HS-5 (cell line): ENCODE data around the gene CFAP97.
"Not testable (repeated sequence)": the region's sequence is repeated elsewhere in the genome, so short reads cannot be mapped to it uniquely, and the experiment has no call there.

Source experiments
- DNase-seq: peaks from one replicate; pipeline ENCODE4 v3.0.0-alpha.2; 2012; ENCODE audit warnings: low read depth

The CFAP97 gene

GRCh38 chr4:185139736-185140135 lies 64.1 kb downstream of the CFAP97 start:
- no peak for DNase-seq

DNA sequence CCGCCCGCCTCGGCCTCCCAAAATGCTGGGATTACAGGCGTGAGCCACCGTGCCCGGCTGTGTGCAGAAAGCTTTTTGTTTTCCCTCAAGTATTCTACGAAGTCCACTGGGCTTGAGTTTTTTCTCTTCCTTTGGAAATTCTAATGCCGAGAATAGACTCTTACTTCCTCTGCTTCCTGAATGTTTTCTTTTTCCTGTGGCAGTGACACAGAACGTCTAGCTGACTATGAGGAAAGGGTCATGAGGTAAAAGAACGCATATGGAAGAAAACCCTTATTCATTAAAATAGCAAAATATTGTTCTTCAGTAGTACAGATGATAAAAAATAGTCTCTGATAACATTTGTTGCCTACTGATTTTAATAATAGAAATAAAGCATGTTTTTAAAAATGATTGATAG lies 65.6 kb downstream of the CFAP97 start:
- no peak for DNase-seq

- no peak for DNase-seq
These were observed 66.4 kb downstream of the CFAP97 start for GRCh38 chr4:185137233-185137925.

- DNase-seq = peak; percentile 23
These were observed 69.4 kb downstream of the CFAP97 start for GRCh38 chr4:185134307-185134869.

DNA sequence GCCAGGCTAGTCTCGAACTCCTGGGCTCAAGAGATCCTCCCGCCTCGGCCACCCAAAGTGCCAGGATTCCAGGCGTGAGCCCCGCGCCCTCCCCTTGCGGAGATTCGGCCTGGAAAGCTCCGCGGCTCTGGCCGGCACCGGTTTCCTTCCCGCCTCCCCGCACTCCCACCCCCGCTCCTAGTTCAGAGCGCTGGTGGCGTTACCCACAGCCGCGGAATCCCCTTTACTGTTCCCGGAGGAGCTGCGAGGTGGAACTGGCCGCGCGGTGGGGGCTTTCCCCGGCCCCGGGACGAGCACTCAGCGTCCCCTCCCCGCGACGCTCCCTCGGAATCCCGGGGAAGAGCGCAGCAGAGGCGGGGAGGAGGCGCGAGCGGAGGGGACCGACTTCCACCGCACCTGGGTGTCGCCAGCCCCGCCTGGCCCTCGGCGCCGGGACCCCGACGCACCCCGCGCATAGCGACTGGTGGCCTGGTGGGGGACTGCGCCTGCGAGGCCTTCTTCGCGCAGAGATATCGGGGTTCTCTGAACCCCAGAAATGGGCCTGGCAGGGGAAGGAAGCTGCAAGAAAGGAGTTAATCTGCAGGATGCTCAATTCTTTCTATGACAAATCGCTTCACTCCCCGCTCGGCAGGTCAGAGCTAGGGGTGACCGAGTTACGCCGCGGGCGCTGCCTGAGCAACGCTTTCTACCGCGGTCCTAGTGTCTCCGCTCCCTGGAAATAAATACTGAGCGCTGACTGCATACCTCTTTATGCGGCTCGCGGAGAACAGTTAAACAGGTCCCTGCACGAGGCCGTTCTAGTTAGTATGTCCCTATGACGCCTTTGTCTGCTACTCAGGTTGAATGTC lies 75.3 kb downstream of the CFAP97 start:
- no peak for DNase-seq

- no peak for DNase-seq
These were observed 76.5 kb downstream of the CFAP97 start for GRCh38 chr4:185127021-185127925.

GRCh38 chr4:185124006-185124405 lies 79.8 kb downstream of the CFAP97 start:
- DNase-seq = no peak

DNA sequence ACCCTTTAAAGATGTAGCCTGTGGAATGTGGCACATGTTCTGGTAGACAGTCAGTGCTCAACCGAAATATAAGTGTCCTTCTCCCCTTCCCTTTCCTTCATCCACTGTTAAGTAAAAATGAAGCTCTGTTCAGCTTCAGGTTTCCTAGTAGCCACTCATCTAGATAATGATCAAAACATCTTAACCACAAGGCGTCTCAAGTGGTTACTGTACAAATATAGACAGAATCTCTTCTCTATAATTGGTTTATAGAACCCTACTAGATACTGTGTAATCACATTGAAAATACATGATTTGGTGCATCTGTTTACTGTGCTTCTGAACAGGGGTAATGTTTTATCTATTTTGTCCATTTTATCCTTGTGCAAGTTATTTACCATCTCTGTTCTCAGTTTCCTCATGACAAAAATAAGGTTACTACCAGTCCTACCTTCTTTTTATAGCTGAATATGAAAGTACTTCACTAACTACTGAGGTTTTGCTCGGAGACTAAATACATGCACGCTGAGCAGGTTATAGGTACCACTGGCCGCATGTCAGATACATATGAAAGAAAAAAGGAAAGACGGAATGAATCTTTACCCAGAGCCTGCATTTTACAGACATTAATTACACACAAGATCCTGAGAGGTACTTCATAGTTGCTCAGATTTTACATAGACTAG lies 81.0 kb downstream of the CFAP97 start:
- DNase-seq = no peak

- no peak for DNase-seq
These were observed 83.2 kb downstream of the CFAP97 start for GRCh38 chr4:185120631-185120946.

DNA sequence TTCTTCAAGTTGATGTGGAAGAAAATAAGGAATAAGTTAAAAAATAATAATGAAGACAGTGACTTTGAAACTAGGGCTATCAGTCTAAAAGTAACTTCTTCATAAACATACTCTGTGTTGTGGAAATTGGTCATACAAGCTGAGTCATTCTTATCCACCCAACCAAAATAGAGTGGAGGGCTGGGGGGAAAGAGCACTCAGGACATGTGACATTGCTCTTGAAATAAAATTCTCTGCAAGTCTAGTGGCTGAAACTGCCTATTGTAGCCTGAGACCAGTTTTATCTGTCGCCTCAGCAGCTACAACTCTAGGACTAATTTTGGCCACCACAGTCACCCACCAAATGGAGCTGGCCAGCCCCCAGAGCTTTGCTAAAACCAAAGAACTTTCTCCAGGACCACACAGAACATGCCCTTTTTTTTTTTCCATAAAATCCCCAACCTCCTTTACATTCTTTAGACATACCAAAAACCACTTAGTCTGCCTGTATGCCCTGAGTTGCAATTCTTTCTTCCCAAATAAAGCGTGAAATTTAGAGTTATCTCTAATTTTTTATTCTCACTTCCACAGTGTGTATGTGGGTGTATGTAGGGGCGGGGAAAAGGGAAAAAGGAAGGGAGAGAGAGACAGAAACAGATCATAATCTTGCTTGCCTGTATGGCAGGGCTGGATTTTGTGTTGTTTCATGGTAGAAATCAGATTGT lies 83.7 kb downstream of the CFAP97 start:
- no peak for DNase-seq

GRCh38 chr4:185119467-185119866 lies 84.3 kb downstream of the CFAP97 start:
- not testable (repeated sequence) for DNase-seq

DNA sequence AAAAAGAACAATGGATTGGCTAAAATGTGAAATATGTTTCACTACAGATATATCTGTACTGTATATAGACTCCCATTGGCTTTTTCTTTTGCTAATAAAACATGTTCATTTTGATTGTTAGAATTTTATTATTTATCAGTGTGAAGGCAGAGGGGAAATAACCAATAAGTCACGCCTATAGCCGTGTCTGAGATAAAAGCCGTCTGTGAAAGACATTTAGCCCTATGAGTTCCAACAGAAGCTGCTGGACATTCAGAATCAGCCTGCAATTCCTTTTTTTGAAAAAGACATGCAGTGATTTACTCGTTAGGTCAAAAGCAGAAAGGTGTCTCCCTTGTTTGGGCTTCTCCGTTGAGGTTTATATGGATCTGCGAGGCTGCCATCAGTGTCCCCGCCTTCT lies 84.9 kb downstream of the CFAP97 start:
- no peak for DNase-seq

GRCh38 chr4:185117300-185117934 lies 86.4 kb downstream of the CFAP97 start:
- no peak for DNase-seq

DNA sequence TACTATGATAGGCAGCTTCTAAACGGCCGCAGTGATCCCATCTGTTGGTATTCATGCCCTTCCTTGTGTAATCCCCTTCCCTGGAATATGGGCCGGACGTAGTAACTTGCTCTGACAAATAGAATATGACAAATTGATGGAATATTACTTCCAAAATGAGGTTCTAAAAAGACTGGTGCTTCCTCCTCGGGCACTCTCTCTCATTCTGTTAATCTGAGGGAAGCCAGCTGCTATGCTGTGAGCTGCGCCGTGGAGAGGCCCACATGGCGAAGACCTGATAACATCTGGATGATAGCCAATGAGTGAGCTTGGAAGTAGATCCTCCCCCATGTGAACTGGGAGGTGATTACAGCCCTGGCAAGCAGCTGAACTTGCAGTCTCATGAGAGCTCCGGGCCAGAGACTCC lies 88.0 kb downstream of the CFAP97 start:
- DNase-seq = no peak

GRCh38 chr4:185113340-185113739 lies 90.5 kb downstream of the CFAP97 start:
- no peak for DNase-seq

- peak; percentile 79 for DNase-seq
These were observed 91.7 kb downstream of the CFAP97 start for GRCh38 chr4:185112104-185112503.

DNA sequence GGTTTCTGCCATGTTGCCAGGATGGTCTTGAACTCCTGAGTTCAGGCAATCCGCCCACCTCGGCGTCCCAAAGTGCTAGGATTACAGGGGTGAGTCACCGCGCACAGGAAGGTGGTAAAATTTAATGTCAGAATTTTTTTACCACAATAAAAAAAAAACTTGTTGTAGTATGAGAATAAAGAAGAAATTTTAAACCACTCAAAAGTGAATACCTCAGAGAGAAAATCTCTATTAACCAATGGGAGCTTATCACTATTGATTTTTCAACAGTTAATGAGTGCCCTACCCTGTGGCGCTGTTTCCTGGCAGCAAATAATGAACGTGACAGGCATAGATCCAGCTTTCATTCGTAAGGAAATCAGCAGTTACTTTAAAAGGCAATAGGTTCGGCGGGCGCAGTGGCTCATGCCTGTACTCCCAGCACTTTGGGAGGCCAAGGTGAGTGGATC lies 93.4 kb downstream of the CFAP97 start:
- DNase-seq = no peak

DNA sequence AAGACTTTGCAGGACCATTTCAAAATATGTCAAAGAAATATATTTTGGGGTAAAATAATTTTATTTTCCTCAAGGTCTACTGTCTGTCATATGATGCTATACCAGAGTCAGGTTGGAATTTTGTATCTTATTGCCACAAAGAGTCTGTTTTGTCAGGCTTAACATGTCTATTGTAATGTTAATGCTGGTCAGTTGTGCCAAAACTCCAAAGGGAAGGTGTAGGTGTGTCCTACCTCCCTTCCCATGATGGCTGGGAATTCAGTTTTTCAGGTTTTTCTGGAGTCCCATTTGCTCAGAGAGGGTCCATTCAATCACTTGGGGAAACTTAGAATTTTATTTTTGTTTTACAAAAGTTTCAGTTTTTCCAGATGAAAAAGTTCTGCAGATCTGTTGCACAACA lies 94.1 kb downstream of the CFAP97 start:
- DNase-seq = no peak
